Panc1 (cell line): Measurements from ENCODE around the gene EHD4. TPM values are rescaled to one million over a fixed set of nuclear protein-coding genes. Genes with fewer than 3 reads are reported as not detected.
A peak's percentile ranks its signal among the peaks of the same experiment; 100 is the strongest.

Source experiments
- ATAC-seq: fragments of 200-7000 bp; cut with Tn5 transposase; 2 replicates; pipeline ENCODE4 v1.9.1; 2020; ENCODE audit warnings: mild to moderate bottlenecking, moderate library complexity
- BruUV-seq: library from RNA; stranded (reverse); fragments of 400-500 nt; replicated peaks from 2 replicates; lab custom pipeline; 2021; lab: Mats Ljungman, UMichigan
- CTCF ChIA-PET: fragments of 300-600 bp; sonication (Branson Sonifier 250); formaldehyde crosslinking; loops from one replicate; lab custom pipeline; 2022; ENCODE audit warnings: antibody characterized with exemption; lab: Charles Lee
- POLR2A ChIA-PET: fragments of 300-600 bp; sonication (Branson Sonifier 250); formaldehyde crosslinking; loops from one replicate; lab custom pipeline; 2022; ENCODE audit warnings: antibody characterized with exemption; lab: Charles Lee
- DNase-seq: peaks from one replicate; pipeline ENCODE4 v3.0.0-alpha.2; 2010; ENCODE audit warnings: low read depth, low spot score
- H3K27ac ChIP-seq: 2 replicates; pipeline ENCODE4 v1.5.1; 2011; ENCODE audit warnings: mild to moderate bottlenecking, low read length, inconsistent platforms
- H3K27me3 ChIP-seq: fragments of 200-500 bp; sonication (Bioruptor generic); 2 replicates; pipeline ENCODE4 v1.6.0; 2014; ENCODE audit warnings: low read length, inconsistent platforms; ENCODE audit not compliant: control insufficient read depth, insufficient read depth
- H3K36me3 ChIP-seq: fragments of 200-500 bp; sonication (Bioruptor generic); 2 replicates; pipeline ENCODE4 v1.5.1; 2014; ENCODE audit warnings: inconsistent platforms, mild to moderate bottlenecking, low read length, moderate library complexity; ENCODE audit not compliant: control insufficient read depth, insufficient read depth
- H3K4me1 ChIP-seq: 2 replicates; pipeline ENCODE4 v1.5.1; 2011; ENCODE audit warnings: inconsistent platforms, mild to moderate bottlenecking, low read length, moderate library complexity; ENCODE audit not compliant: control insufficient read depth, insufficient read depth
- H3K4me3 ChIP-seq, 2 experiments: 2 replicates each; pipeline ENCODE4 v1.5.1; 2011 to 2012; ENCODE audit warnings: low read depth in 2 of 2, low read length in 2 of 2, mild to moderate bottlenecking in 2 of 2, inconsistent platforms in 1 of 2, moderate library complexity in 1 of 2
- H3K9me3 ChIP-seq: fragments of 200-500 bp; sonication (Bioruptor generic); 2 replicates; pipeline ENCODE4 v1.5.1; 2014; ENCODE audit warnings: low read depth, mild to moderate bottlenecking, inconsistent platforms, low read length, moderate library complexity; ENCODE audit not compliant: control insufficient read depth, insufficient read depth
- CTCF ChIP-seq: fragments of 450-650 bp; IDR thresholded peaks from 2 replicates; pipeline ENCODE4 v1.5.1; 2017; ENCODE audit warnings: mild to moderate bottlenecking
- POLR2AphosphoS5 ChIP-seq: IDR thresholded peaks from 2 replicates; pipeline ENCODE4 v1.6.1; 2012; ENCODE audit warnings: mild to moderate bottlenecking, low read depth, low read length, moderate library complexity
- REST ChIP-seq, 2 experiments: IDR thresholded peaks; 2 replicates each; pipeline ENCODE4 v1.6.1; 2011 to 2012; ENCODE audit warnings: low read depth in 2 of 2, control low read depth in 1 of 2, low read length in 1 of 2, mild to moderate bottlenecking in 1 of 2, moderate library complexity in 1 of 2; ENCODE audit not compliant: insufficient read depth in 1 of 2
- SIN3A ChIP-seq: IDR thresholded peaks from 2 replicates; pipeline ENCODE4 v1.6.1; 2012; ENCODE audit warnings: low read depth, mild to moderate bottlenecking, low read length, moderate library complexity, borderline replicate concordance; ENCODE audit not compliant: insufficient read depth
- TCF7L2 ChIP-seq: IDR thresholded peaks from 2 replicates; pipeline ENCODE4 v1.6.1; 2011; ENCODE audit warnings: mild to moderate bottlenecking, low read depth, low read length, inconsistent platforms
- in situ Hi-C: cut with HindIII; loops from 2 replicates; pipeline ENCODE4 v1.10.0; 2016; ENCODE audit warnings: low sequenced_read_pairs, low pct_unique_long_range_greater_than_20kb
- intact Hi-C: fragments of 100-400 bp; cut with micrococcal nuclease; formaldehyde crosslinking; loops from one replicate; pipeline ENCODE4 v1.10.0; 2022; ENCODE audit not compliant: unreplicated experiment
- total RNA-seq: library from RNA; stranded (reverse); gene quantifications from one replicate; pipeline ENCODE4 v1.2.1, GENCODE V29; 2021; ENCODE audit not compliant: unreplicated experiment

EHD4 gene
- total RNA-seq, 1 experiment from 2014 or later = 43.2 TPM

- Histone ChIP-seq H3K9me3 (no peaks in the 10 kb centered on the region), H3K36me3 (no peaks in the 10 kb centered on the region), H3K27me3 (no peaks in the 10 kb centered on the region), H3K27ac (no peak overlapping the region), H3K4me1 (peaks cover 17% of the 10 kb centered on the region), H3K4me3 (no peak overlapping the region)
- intact Hi-C loops = no loop called here
- TF ChIP-seq SIN3A (no peak), REST (IDR thresholded peaks at IDR 0.05; ENCODE audit: insufficient read depth in 1 of 2, low read depth in 2 of 2, low read length in 1 of 2) (no peak), CTCF (no peak), POLR2AphosphoS5 (no peak), TCF7L2 (no peak)
- ChIA-PET POLR2A (no interaction called here), CTCF (interaction anchor here (0.5 kb wide), 1 partner anchor 11 kb away, joined by 5 read pairs; no protein-coding TSS in a partner anchor)
- 0 out of 2 replicates have a peak, but pooled peaks have one; percentile 45 for ATAC-seq
- BruUV-seq = no TSS peak
- DNase-seq = no peak
- in situ Hi-C loops = no loop called here
Observed at GRCh38 chr15:41918506-41919126, 53.7 kb downstream of the EHD4 start.

GRCh38 chr15:41917767-41918430, 54.5 kb downstream of the EHD4 start:
- peak; percentile 37; the same call in 1 of the 2 replicates for ATAC-seq
- DNase-seq = no peak
- Histone ChIP-seq H3K4me3 (no peak overlapping the region), H3K4me1 (peaks cover 17% of the 10 kb centered on the region), H3K27ac (no peak overlapping the region), H3K27me3 (no peaks in the 10 kb centered on the region), H3K9me3 (no peaks in the 10 kb centered on the region), H3K36me3 (no peaks in the 10 kb centered on the region)
- no TSS peak for BruUV-seq
- intact Hi-C loops (no loop called here), in situ Hi-C loops (no loop called here)
- POLR2A ChIA-PET = no interaction called here
- TF ChIP-seq POLR2AphosphoS5 (no peak), SIN3A (no peak), CTCF (no peak), REST (IDR thresholded peaks at IDR 0.05; ENCODE audit: insufficient read depth in 1 of 2, low read depth in 2 of 2, low read length in 1 of 2) (no peak), TCF7L2 (no peak)
- CTCF ChIA-PET = no interaction called here
